NCI-H128 (cell line): Measurements from ENCODE around the gene FAM222B.
A peak's percentile ranks its signal among the peaks of the same experiment; 100 is the strongest.
"Not testable (repeated sequence)": the region's sequence is repeated elsewhere in the genome, so short reads cannot be mapped to it uniquely, and the experiment has no call there.

Source experiments
- DNase-seq: peaks from one replicate; lab custom pipeline; 2025; ENCODE audit not compliant: unreplicated experiment; lab: John Stamatoyannopoulos, UW

FAM222B gene

GRCh38 chr17:28729950-28730330 is 112.7 kb downstream of the FAM222B start:
- no peak for DNase-seq

GRCh38 chr17:28728364-28729200 is 114.0 kb downstream of the FAM222B start, which contains the start of gene NEK8:
Gene NEK8, plus strand, starts transcription at chr17:28728788. Its CDS starts 26 bp downstream, at chr17:28728814.
- peak; percentile 66 for DNase-seq

GRCh38 chr17:28726627-28727491 is 115.7 kb downstream of the FAM222B start:
- DNase-seq: peak; percentile 85

GRCh38 chr17:28726226-28726626 is 116.4 kb downstream of the FAM222B start, which contains the start of gene TLCD1:
Gene TLCD1, minus strand, starts transcription at chr17:28726233. Its CDS starts 136 bp downstream, at chr17:28726097.
- no peak for DNase-seq

- peak; percentile 18 for DNase-seq
Observed at GRCh38 chr17:28725660-28726225, 116.8 kb downstream of the FAM222B start.

- no peak for DNase-seq
Observed at GRCh38 chr17:28725166-28725659, 117.4 kb downstream of the FAM222B start.

- no peak for DNase-seq
Observed at GRCh38 chr17:28724500-28725165, 118.0 kb downstream of the FAM222B start.

- DNase-seq: not testable (repeated sequence)
Observed at GRCh38 chr17:28723836-28724499, 118.6 kb downstream of the FAM222B start.

GRCh38 chr17:28723159-28723835 is 119.3 kb downstream of the FAM222B start:
- no peak for DNase-seq

- no peak for DNase-seq
Observed at GRCh38 chr17:28722417-28723158, 120.0 kb downstream of the FAM222B start.

GRCh38 chr17:28720997-28721329 is 121.6 kb downstream of the FAM222B start:
- DNase-seq: not testable (repeated sequence)

GRCh38 chr17:28720247-28720996 is 122.2 kb downstream of the FAM222B start:
- no peak for DNase-seq

- no peak for DNase-seq
Observed at GRCh38 chr17:28719021-28719433, 123.6 kb downstream of the FAM222B start.

- DNase-seq: no peak
Observed at GRCh38 chr17:28718333-28719020, 124.1 kb downstream of the FAM222B start.

GRCh38 chr17:28717578-28718332 is 124.8 kb downstream of the FAM222B start, which contains the start of gene RAB34:
Gene RAB34, minus strand, starts transcription at chr17:28717868. Its CDS starts 602 bp downstream, at chr17:28717266.
- DNase-seq: peak; percentile 7

GRCh38 chr17:28716740-28717577 is 125.6 kb downstream of the FAM222B start:
- no peak for DNase-seq
